ENCODE results near the gene ABR. TPM values are rescaled to one million over a fixed set of nuclear protein-coding genes. Genes with fewer than 3 reads are reported as not detected.
"Not testable (repeated sequence)": the region's sequence is repeated elsewhere in the genome, so short reads cannot be mapped to it uniquely, and the experiment has no call there.

The ABR gene
- total RNA-seq, 1 donor from 2014 or later, result 134 TPM

- DNase-seq, result no peak
Measured at GRCh38 chr17:1008008-1008761, 171.6 kb downstream of the ABR start.

DNA sequence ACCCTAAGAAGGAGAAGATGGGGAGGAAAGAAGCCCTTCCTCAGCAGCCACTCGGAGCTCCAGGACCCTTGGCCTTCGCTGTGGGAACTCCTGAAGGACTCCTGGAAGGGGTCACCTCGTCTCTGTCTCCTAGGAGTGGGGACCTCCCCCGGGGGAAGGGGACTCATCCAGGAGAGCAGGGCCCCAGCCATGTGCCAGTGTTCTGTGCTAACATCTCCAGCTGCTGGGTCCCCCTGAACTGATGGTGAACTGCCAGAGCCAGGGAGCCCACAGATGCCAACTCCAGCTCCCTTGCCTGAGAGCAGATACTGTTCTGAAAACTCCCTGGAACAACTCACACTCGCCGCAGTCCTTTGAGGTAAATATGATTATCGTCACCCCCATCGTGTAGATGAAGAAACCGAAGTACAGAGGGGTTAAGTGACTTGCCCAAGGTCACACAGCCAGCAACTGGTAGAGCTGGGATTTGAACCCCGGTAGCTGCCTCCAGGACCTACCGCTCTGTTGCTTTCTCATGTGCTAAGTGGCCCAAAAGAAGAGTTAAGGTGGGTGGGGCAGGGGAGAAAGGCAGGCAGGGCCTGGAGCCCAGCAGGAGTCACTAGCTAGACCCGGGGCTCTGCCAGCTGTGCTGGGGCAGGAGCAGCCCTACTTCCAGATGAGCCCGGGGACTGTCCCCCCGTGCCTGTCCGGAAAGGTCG is 172.3 kb downstream of the ABR start:
- DNase-seq, result no peak

DNA sequence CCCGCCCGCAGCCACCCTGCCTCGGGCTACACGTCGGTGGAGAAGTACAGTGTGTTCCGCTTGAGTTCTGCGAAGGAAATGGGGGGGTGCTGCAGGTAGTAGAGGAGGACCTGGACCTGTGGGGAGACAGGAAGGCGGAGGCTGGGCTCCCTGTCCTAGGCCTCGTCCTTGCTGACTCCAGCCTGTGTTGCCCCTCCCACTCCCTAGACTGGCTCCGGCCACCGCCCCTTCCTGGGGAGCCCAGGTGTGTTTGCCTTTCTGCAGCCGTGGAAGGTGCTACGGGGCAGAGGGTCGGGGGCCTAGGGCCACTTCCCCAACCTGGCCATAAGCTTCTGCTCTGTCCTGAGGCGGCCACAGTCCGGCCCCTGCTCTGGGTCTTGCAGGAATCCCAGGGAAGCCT is 173.7 kb downstream of the ABR start:
- no peak for DNase-seq

- peak; percentile 72 for DNase-seq
Measured at GRCh38 chr17:1005361-1005946, 174.3 kb downstream of the ABR start.

DNA sequence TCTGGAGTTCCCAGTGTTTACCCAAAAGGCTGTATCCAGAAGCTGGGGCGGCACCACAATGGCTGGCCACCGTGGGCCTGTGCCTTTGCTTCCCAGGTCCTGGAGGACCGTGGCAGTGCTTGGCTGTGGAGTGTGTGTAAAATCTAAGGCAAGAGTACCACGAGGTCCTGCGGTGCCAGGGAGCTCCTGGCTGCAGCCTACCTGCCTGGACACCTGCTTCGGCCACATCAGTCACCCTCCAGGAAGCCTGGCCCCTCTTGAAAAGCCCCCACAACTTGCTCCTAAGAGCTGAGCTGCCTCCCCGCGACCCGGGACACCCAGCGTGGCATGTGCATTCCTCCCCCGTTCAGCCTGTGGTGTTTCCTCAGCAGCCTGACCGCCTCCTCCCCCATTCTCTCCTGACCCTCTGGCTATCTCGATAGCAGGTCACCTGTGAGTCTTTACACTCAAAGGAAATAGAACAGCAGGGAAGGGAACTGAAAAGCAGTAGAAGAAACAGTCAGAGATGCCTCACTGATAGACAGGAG is 174.9 kb downstream of the ABR start:
- no peak for DNase-seq

DNA sequence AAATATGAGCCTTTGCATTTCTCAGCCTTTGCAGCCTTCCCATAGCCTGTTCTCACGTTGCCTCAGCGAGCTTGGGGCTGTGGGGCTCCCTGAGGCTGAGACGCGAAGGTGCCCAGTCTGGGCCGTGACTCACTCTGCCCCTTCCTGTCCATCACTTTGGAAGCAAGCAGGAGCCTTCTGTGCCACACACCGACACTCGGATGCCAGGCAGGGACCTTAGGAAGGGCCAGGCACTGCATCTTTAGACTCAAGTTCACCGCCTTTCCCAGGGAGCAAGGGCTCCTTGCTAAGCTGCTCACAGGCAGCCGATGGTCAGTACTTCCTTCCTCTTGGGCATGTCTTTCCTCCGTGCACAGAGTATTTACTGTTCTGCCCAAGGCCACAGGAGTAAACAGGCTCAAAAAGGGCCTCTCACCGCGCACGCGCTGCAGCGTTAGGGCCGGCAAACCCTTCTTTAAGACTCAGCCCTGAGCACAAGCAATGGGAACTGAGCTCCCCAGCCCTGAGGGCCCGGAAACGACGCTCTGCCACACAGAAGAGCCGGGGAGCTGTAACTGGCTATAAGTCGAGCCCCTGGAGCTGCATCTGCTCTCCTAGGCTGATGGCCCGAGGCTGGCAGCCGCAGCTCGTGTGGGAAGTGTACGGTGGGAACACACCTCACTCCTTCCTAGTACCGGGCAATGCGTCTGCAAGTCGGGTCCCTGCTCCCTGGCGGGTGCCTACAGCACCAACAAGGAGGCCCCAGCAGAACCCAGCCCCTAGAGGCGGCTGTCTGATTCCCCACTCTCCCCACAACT is 175.6 kb downstream of the ABR start:
- DNase-seq, result no peak

DNA sequence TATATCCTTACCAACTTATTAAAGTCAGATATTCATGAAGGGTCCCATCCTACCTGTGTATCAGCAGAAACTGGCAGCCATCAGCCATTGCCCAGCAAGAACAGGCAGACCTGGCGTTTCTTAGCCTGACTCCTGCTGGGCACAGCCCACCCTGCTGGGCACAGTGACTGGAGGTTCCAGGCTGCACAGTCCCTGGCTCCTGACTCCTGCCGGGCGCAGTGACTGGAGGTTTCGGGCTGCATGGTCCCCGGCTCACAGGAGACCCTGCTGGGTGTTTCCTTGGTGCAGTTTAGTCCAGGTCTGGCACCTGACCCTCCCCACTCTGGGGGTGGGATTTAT is 176.2 kb downstream of the ABR start:
- DNase-seq, result no peak

- no peak for DNase-seq
Measured at GRCh38 chr17:1002771-1003555, 176.8 kb downstream of the ABR start.

DNA sequence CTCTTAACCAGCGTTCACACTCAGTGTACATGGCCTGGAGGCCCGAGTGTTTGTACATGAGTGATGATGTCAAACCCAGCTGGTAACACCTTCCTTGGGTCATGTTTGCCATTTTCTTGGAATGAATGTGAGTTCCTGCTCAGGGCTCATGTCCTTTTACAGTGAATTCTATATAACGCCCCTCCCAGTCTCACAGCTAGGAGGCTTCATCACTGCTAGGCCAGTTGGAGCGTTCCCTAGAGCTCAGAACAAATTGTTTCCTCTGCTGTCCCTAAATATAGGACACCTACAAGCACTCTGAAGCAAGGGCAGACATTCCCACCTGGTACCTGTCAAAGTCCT is 177.4 kb downstream of the ABR start:
- DNase-seq, result no peak

DNA sequence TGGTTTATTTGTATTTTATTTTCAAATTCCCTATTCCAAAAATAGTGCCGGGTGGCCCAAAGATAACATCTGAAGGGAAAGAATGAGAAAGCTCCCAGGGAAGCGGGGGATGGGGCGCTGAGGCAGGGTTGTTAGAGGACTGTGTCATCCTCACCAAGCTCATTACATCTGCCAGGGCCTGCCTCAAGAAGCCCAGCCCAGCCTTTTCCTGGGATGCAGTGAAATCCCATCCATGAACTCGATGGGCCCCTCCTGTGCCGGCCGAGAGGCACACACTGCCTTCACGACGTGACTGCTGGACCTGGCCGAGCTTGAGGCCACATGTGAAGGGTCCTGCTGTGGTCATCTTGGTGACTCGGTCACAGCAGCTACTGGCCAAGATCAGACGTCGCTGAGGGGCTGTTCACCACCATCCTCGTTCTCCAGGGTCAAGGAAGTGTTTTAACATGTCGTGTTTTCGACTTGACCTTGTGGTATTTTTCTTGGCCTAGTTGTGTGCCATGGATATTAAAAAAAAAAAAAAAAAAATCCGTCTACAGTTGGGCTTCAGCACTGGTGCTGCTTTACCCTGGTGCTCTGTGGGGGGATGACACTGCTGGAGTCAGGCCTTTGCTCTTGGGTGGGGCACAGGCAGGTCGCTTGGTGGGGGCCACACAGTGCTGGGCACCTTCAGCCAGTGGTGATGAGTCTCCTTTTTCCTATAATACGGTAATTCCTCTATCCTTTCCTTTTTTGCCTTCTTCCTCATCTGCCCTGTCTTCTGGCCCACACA is 178.0 kb downstream of the ABR start:
- no peak for DNase-seq

- no peak for DNase-seq
Measured at GRCh38 chr17:1000597-1001461, 179.0 kb downstream of the ABR start.

DNA sequence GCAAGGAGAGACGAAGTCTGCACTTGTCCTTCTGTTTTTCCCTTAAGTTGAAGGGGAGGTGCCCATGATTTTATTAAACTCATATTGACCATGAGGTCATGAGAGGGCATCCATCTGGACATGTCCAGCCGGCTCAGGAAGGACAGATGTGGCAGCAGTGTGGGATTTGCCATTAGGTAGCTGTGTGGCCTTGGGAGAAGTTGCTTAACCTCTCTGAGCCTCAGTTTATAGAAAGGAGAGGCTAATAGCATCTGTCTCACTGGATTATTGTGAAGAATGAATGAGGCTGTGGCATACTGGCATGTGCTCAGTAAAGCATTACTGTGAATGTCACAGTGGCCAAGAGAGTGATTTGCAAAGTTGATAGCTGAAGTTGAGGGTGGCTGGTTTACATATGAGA is 181.7 kb downstream of the ABR start:
- no peak for DNase-seq

- peak; percentile 90 for DNase-seq
Measured at GRCh38 chr17:996554-997344, 183.0 kb downstream of the ABR start, which contains the start of gene TIMM22. Gene TIMM22 (plus strand): TSS chr17:997129. CDS start chr17:997143, 14 bp downstream.

- not testable (repeated sequence) for DNase-seq
Measured at GRCh38 chr17:995324-995723, 184.5 kb downstream of the ABR start.

DNA sequence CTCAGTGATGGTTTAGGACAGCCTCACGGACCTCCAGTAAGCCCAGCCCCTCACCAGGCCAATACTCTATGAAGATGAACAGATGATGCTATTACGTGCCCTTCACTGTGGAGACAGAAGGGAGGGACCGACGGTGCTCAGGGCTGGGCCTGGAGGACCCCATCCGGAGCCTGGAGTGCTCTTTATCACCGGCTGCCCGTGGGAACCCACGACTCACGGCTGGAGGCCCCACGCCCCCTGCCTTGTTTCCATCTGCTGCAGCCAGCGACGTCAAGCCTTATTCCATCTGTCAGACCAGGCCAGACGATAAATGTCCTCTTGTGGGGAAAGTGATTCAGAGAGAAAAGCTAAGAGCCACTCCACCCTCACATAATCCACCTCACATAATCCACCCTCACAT is 186.8 kb downstream of the ABR start:
- DNase-seq, result no peak

- DNase-seq, result no peak
Measured at GRCh38 chr17:988561-988960, 191.2 kb downstream of the ABR start.

DNA sequence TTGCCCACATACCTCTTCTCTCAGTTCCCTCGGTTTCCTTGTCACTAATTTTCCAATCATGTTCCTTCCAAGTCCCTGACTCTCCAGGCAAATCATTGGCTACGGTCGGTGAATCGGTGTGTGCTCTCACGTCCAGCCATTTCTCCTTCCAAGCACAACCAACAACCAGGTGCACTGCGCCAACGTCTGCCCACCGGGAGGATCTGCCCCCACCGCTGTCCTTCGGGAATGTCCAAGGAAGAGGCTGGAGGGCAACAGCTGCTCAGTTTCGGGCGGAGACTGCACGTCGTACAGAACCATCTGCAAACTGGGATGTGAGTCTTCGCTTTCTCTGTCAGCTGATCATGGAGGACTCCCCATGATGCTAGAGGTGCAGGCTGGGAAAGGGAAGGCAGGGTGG is 191.8 kb downstream of the ABR start:
- DNase-seq, result no peak

DNA sequence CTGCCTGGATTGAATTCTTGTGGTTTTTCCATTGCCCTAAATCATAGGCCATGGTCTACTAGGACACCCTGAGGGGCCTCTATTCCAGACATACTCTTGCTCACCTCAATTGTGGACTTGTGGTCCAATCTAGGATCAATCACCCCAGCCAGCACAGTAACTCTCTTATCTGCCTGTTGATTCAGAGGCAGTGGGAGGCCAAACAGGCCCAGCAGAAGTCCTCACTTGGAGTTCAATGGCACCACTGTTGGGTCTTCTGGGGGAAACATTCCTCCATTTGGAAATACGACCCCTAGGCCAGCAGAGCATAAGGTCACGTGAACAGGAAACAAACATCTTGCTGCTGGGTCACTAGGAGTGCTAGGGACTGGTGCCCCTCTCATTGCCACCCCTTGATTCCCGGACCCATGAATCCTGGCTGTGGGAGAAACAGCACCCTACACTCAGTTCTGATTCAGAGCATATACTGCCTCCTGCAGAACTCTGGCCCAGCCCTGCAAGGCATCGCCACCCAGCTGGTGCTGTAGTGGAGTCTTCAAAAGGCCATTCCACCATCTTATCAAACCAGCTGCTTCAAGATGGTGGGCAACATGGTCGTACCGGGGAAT is 193.4 kb downstream of the ABR start:
- no peak for DNase-seq

DNA sequence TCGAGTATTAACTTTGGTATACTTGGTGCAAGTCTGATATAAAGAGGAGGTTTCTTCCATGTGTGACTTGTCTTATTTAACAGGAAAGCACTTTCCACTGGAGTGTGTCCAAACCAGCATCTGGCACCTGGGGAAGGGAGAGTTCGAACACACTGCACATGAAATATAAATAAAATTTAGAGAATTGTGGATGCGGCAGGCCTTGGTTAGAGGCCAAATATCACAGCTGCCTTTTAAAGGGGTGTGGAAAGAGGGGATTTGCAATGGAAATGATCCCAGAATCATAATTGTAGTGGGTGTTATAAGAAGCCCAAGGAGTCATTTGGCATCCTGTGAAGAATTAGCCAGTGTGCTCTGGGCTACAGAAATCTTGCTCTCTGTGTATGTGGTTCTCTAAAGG is 195.9 kb downstream of the ABR start:
- no peak for DNase-seq
